ENCODE measurements around the gene UBA7.
"Not testable (repeated sequence)": the region's sequence is repeated elsewhere in the genome, so short reads cannot be mapped to it uniquely, and the experiment has no call there.

The UBA7 gene

GRCh38 chr3:49813497-49814174 is at the start of gene UBA7:
Gene UBA7, minus strand, starts transcription at chr3:49813953. Its CDS starts 166 bp downstream, at chr3:49813787.
- peak; percentile 72 for DNase-seq

- no peak for DNase-seq
These were observed 46.0 kb upstream of the UBA7 start for GRCh38 chr3:49859576-49860305.

GRCh38 chr3:49856181-49857005 is 42.6 kb upstream of the UBA7 start, which contains the start of gene TRAIP:
Gene TRAIP, minus strand, starts transcription at chr3:49856564. Its CDS starts 111 bp downstream, at chr3:49856453.
- peak; percentile 97 for DNase-seq

GRCh38 chr3:49855662-49856061 is 41.9 kb upstream of the UBA7 start:
- DNase-seq, result no peak

GRCh38 chr3:49845694-49846093 is 31.9 kb upstream of the UBA7 start:
- no peak for DNase-seq

GRCh38 chr3:49844464-49845183 is 30.9 kb upstream of the UBA7 start:
- DNase-seq, result no peak

GRCh38 chr3:49842843-49843517 is 29.2 kb upstream of the UBA7 start:
- DNase-seq, result no peak

- DNase-seq, result no peak
These were observed 28.1 kb upstream of the UBA7 start for GRCh38 chr3:49841806-49842205.

- no peak for DNase-seq
These were observed 27.5 kb upstream of the UBA7 start for GRCh38 chr3:49841126-49841696.

GRCh38 chr3:49840388-49840787 is 26.6 kb upstream of the UBA7 start:
- DNase-seq, result no peak

- DNase-seq, result peak; percentile 92
These were observed 25.5 kb upstream of the UBA7 start for GRCh38 chr3:49839193-49839809.

GRCh38 chr3:49831341-49831740 is 17.6 kb upstream of the UBA7 start:
- DNase-seq, result no peak

GRCh38 chr3:49826016-49826415 is 12.3 kb upstream of the UBA7 start:
- DNase-seq, result no peak

GRCh38 chr3:49823131-49823530 is 9.4 kb upstream of the UBA7 start:
- DNase-seq, result not testable (repeated sequence)

GRCh38 chr3:49812916-49813496 is 747 bp downstream of the UBA7 start:
- DNase-seq, result no peak

- DNase-seq, result no peak
These were observed 6.2 kb downstream of the UBA7 start for GRCh38 chr3:49807431-49808114.

- no peak for DNase-seq
These were observed 6.9 kb downstream of the UBA7 start for GRCh38 chr3:49806850-49807249.

GRCh38 chr3:49805897-49806701 is 7.7 kb downstream of the UBA7 start:
- DNase-seq, result no peak

GRCh38 chr3:49805367-49805782 is 8.4 kb downstream of the UBA7 start:
- DNase-seq, result no peak
